HFF-Myc (cell line): ENCODE results near the gene FNDC1.
A peak's percentile ranks its signal among the peaks of the same experiment; 100 is the strongest.

Experiments used
- DNase-seq: peaks from one replicate; pipeline ENCODE4 v3.0.0-alpha.2; 2011; ENCODE audit warnings: low read depth; ENCODE audit errors: extremely low read depth
- H3K4me3 ChIP-seq: replicated peaks from 2 replicates; pipeline ENCODE4 v1.5.1; 2011; ENCODE audit warnings: low read depth, mild to moderate bottlenecking, control low read depth, low read length
- TF ChIP-seq, protein P1 (sequence below): IDR thresholded peaks from 2 replicates; pipeline ENCODE4 v1.5.1; 2012; ENCODE audit warnings: mild to moderate bottlenecking, low read depth, low read length, control low read depth; ENCODE audit errors: missing control alignments

FNDC1 gene

GRCh38 chr6:159170333-159170672 is 1.1 kb downstream of the FNDC1 start:
- no peak overlapping the region for H3K4me3 ChIP-seq
- no peak for DNase-seq
- TF ChIP-seq, protein P1, sequence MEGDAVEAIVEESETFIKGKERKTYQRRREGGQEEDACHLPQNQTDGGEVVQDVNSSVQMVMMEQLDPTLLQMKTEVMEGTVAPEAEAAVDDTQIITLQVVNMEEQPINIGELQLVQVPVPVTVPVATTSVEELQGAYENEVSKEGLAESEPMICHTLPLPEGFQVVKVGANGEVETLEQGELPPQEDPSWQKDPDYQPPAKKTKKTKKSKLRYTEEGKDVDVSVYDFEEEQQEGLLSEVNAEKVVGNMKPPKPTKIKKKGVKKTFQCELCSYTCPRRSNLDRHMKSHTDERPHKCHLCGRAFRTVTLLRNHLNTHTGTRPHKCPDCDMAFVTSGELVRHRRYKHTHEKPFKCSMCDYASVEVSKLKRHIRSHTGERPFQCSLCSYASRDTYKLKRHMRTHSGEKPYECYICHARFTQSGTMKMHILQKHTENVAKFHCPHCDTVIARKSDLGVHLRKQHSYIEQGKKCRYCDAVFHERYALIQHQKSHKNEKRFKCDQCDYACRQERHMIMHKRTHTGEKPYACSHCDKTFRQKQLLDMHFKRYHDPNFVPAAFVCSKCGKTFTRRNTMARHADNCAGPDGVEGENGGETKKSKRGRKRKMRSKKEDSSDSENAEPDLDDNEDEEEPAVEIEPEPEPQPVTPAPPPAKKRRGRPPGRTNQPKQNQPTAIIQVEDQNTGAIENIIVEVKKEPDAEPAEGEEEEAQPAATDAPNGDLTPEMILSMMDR, result no peak

DNA sequence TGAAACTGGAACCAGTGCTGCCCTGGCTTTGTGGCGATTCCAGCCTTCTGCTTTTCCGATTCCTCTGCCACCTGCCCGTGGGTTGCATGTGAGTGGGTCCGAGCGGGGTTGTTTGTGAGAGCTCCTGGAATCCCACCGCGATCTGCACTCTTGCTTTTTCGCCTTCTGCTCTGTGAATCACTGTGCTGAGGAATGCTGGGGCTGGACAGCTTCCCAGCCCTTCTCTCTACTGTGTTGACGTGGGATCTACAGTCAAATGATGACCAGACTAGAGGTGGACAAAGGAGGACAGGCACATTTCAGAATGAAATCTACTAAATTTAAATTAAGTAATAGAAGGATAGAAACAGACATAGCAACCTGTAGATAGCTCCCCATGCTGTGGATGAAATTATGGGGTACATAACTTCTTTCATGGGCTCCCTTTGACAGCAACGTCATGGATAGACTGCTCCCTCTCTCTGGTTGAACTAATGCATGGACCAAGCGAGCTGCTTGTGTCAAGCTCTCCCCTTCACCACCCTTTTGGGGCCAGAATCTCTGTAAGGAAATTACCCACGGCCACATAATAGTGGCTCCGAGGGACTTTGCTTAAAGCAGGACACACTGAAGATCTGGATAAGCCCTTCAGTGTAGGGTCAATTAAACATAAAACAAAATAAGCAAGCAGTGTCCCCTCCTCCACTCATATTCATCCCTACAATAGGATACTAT is 2.0 kb downstream of the FNDC1 start:
- TF ChIP-seq, protein P1, result no peak
- H3K4me3 ChIP-seq, result no peak overlapping the region
- DNase-seq, result no peak

DNA sequence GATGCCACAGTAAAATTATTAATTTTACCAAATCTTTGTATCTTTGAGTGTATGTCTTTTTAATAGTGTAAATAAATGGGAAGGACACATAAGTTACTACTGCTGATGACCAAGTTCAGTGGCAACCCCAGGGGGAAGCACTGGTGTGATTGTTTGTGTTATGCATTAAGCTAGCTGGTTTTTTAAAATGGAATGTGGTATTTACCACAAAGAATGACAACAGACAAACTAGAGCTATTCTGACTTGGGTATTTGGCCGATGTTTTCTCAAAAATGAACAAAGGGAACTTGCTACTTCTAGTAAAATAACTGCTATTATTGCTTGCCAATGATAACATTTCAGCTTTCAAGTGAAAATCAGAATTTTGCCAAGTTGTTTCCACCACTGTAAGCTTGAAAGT is 2.9 kb downstream of the FNDC1 start:
- no peak overlapping the region for H3K4me3 ChIP-seq
- TF ChIP-seq, protein P1, result no peak
- DNase-seq, result no peak

DNA sequence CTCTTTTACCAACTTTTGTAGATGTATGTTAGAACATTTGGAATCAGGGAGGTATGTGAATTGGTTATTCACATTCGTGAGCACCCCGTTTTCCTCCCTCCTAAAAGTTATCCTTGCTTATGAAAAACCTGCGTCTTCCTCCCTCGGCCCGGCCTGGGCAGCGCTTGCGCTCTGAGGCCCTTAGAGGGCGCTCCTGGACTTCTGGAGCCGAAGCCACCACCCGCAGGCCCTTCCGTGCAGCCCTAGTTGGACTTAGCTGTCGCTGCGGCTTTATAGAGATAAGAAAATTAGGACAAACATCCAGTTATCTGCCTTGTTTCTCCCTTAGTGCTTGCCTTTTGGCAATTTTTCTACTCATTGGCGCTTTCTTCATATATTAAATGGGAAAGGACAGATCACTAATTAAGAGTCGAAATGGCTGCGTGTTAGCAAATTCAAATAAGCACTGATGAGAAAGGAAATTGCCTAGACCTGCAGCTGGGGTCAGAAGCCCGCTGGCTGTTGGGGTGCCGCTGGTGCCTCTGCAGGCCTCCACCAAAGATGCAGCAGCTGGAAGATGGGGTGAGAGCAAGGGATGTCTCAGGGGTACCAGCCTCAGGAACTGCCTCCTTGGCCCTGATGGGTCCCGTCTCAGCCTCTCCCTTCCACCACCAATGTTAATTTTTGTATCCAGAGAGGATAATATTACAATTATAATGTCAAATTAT is 5.2 kb downstream of the FNDC1 start:
- H3K4me3 ChIP-seq, result no peak overlapping the region
- TF ChIP-seq, protein P1, result peak; percentile 99
- no peak for DNase-seq

DNA sequence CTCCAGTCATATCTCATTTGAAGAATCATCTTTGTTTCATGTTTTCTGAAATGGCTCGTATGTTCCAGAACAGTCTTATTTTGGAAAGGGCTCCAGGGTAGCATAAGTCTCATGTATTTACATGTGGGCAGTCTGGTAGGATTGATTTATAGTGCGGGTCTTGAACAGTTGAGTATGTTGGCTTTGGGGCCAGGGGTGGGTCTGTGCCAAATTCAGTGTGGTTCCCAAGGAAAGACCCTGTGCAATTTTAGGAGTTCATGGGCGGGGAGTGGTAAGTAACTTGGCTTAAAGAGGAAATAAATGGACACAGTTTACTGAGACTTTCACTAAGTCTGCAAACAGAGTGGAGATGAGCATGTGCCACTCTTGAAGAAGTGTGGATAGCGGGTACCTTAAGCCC is 7.7 kb downstream of the FNDC1 start:
- H3K4me3 ChIP-seq, result no peak overlapping the region
- DNase-seq, result no peak
- TF ChIP-seq, protein P1, result no peak

DNA sequence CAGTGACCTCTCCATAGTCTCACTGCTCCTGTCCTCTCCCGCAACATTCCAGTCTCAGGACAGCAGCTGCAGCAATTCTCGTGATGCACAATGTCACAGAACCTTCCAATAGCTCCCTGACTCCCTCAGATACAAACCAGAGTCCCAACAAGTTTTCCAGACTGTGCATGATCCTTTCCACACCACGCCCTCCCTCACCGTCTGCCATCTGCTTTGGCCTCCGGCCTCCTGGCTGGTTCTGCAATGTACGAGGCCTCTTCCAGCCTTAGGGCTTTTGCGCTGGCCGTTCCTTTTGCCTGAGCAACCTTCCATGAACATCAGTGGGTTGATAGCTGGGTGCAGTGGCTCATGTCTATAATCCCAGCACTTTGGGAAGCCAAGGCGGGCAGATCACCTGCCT is 9.6 kb downstream of the FNDC1 start:
- no peak for DNase-seq
- no peak overlapping the region for H3K4me3 ChIP-seq
- TF ChIP-seq, protein P1, result no peak
